AG09309 (cell line): Measurements from ENCODE around the gene KRT16.

Experiments used
- DNase-seq: peaks from one replicate; pipeline ENCODE4 v3.0.0-alpha.2; 2010; ENCODE audit warnings: low read depth
- H3K4me3 ChIP-seq: 2 replicates; pipeline ENCODE4 v1.5.1; 2011; ENCODE audit warnings: mild to moderate bottlenecking, low read depth, low read length, moderate library complexity; ENCODE audit not compliant: control insufficient read depth
- CTCF ChIP-seq: IDR thresholded peaks from 2 replicates; pipeline ENCODE4 v1.5.1; 2011; ENCODE audit warnings: mild to moderate bottlenecking, low read depth, low read length, inconsistent platforms; ENCODE audit not compliant: insufficient read depth, control insufficient read depth; ENCODE audit errors: missing control alignments

Gene KRT16

GRCh38 chr17:41655611-41656111, 43.1 kb upstream of the KRT16 start:
- no peak for DNase-seq
- H3K4me3 ChIP-seq = no peak overlapping the region

GRCh38 chr17:41654678-41655607, 42.4 kb upstream of the KRT16 start:
- no peak overlapping the region for H3K4me3 ChIP-seq
- no peak for DNase-seq
- TF ChIP-seq CTCF = no peak

More at GRCh38 chr17:41655611-41656111, 43.1 kb upstream of the KRT16 start:
- TF ChIP-seq CTCF = no peak

- DNase-seq = no peak
- H3K4me3 ChIP-seq = no peak overlapping the region
- TF ChIP-seq CTCF = no peak
Observed at GRCh38 chr17:41653892-41654677, 41.5 kb upstream of the KRT16 start.

GRCh38 chr17:41653421-41653820, 40.9 kb upstream of the KRT16 start:
- H3K4me3 ChIP-seq = no peak overlapping the region
- DNase-seq = no peak
- no peak for TF ChIP-seq CTCF

GRCh38 chr17:41652461-41652970, 39.9 kb upstream of the KRT16 start:
- DNase-seq = no peak
- TF ChIP-seq CTCF = no peak

More at GRCh38 chr17:41652461-41652970, 39.9 kb upstream of the KRT16 start:
- no peak overlapping the region for H3K4me3 ChIP-seq
